GM12878 (cell line): ENCODE data around the gene TMEM244. TPM values are rescaled to one million over a fixed set of nuclear protein-coding genes. Genes with fewer than 3 reads are reported as not detected.

Experiments used
- ATAC-seq: fragments of 200-7000 bp; cut with Tn5 transposase; 3 replicates; pipeline ENCODE4 v1.9.1; 2020; ENCODE audit warnings: mild to moderate bottlenecking, moderate library complexity
- BruUV-seq: library from RNA; stranded (reverse); fragments of 400-500 nt; replicated peaks from 2 replicates; lab custom pipeline; 2021; lab: Mats Ljungman, UMichigan
- CTCF ChIA-PET: fragments of 300-600 bp; sonication (Branson Sonifier 250); formaldehyde crosslinking; extraction: SDS; loops from one replicate; lab custom pipeline; 2021; ENCODE audit warnings: inconsistent platforms; lab: Yijun Ruan, JAX
- POLR2A ChIA-PET: fragments of 350-600 bp; formaldehyde crosslinking; extraction: SDS; loops from one replicate; lab custom pipeline; 2021; ENCODE audit warnings: inconsistent platforms; lab: Charles Lee
- RAD21 ChIA-PET: fragments of 300-600 bp; sonication (Branson Sonifier 250); formaldehyde crosslinking; loops from one replicate; lab custom pipeline; 2023; ENCODE audit warnings: antibody characterized with exemption; ENCODE audit not compliant: unreplicated experiment; lab: Charles Lee
- SMC1A ChIA-PET: fragments of 300-600 bp; sonication (Branson Sonifier 250); formaldehyde crosslinking; loops from one replicate; lab custom pipeline; 2023; ENCODE audit not compliant: unreplicated experiment, uncharacterized antibody; lab: Charles Lee
- DNase-seq: peaks from one replicate; pipeline ENCODE4 v3.0.0-alpha.2; 2011; ENCODE audit warnings: low read depth, low spot score
- FAIRE-seq: peaks from 3 replicates; lab custom pipeline; 2011; peaks lifted over from hg19 to GRCh38; lab: Jason Lieb, UNC
- H2AFZ ChIP-seq: 2 replicates; pipeline ENCODE4 v1.6.0; 2011; ENCODE audit warnings: low read depth, low read length, control low read depth; ENCODE audit not compliant: control insufficient read depth
- H3K27ac ChIP-seq: 2 replicates; pipeline ENCODE4 v1.5.1; 2011; ENCODE audit warnings: control low read depth; ENCODE audit not compliant: control insufficient read depth, insufficient read depth
- H3K27me3 ChIP-seq, 2 experiments: replicated peaks in 1 of 2; 2 replicates each; pipeline versions ENCODE4 v1.6.0 to v1.6.1; 2011; ENCODE audit warnings: low read length in 1 of 2; ENCODE audit not compliant: control insufficient read depth in 2 of 2, insufficient read depth in 2 of 2
- H3K36me3 ChIP-seq, 2 experiments: 2 replicates each; pipeline ENCODE4 v1.5.1; 2011; ENCODE audit warnings: low read length in 1 of 2; ENCODE audit not compliant: control insufficient read depth in 2 of 2, insufficient read depth in 2 of 2
- H3K4me1 ChIP-seq: 2 replicates; pipeline ENCODE4 v1.6.1; 2011; ENCODE audit warnings: mild to moderate bottlenecking, low read length, moderate library complexity, mixed read lengths; ENCODE audit not compliant: control insufficient read depth, insufficient read depth
- H3K4me2 ChIP-seq: 2 replicates; pipeline ENCODE4 v1.6.0; 2011; ENCODE audit warnings: control low read depth; ENCODE audit not compliant: control insufficient read depth, insufficient read depth
- H3K4me3 ChIP-seq: fragments of 200-600 bp; sonication (generic); 2 replicates; pipeline ENCODE4 v1.5.1; 2016
- H3K79me2 ChIP-seq: 2 replicates; pipeline ENCODE4 v1.6.0; 2011; ENCODE audit warnings: low read length; ENCODE audit not compliant: control insufficient read depth, insufficient read depth
- H3K9ac ChIP-seq: 2 replicates; pipeline ENCODE4 v1.8.0; 2011; ENCODE audit warnings: low read length, control low read depth, mixed read lengths; ENCODE audit not compliant: control insufficient read depth, insufficient read depth
- H3K9me3 ChIP-seq: replicated peaks from 3 replicates; pipeline ENCODE4 v1.5.1; 2011; ENCODE audit warnings: mild to moderate bottlenecking, low read length; ENCODE audit not compliant: control insufficient read depth, insufficient read depth
- H4K20me1 ChIP-seq: 2 replicates; pipeline ENCODE4 v1.6.0; 2011; ENCODE audit not compliant: control insufficient read depth, insufficient read depth
- BACH1 ChIP-seq: fragments of 450-650 bp; IDR thresholded peaks from 2 replicates; pipeline ENCODE4 v1.6.1; 2017; ENCODE audit warnings: mild to moderate bottlenecking, borderline replicate concordance
- CREB1 ChIP-seq: IDR thresholded peaks from 2 replicates; pipeline ENCODE4 v1.6.1; 2012; ENCODE audit warnings: low read depth, mild to moderate bottlenecking, inconsistent platforms
- FOXK2 ChIP-seq: fragments of 450-650 bp; IDR thresholded peaks from 2 replicates; pipeline ENCODE4 v1.6.1; 2017; ENCODE audit warnings: mild to moderate bottlenecking, moderate library complexity
- IRF4 ChIP-seq: IDR thresholded peaks from 2 replicates; pipeline ENCODE4 v1.6.1; 2011; ENCODE audit warnings: low read depth, low read length
- NR2C2 ChIP-seq: IDR thresholded peaks from 2 replicates; pipeline ENCODE4 v1.6.1; 2011; ENCODE audit warnings: borderline replicate concordance, low read depth; ENCODE audit not compliant: control insufficient read depth, insufficient read length
- RAD21 ChIP-seq: IDR thresholded peaks from 2 replicates; pipeline ENCODE4 v1.6.1; 2011; ENCODE audit warnings: mild to moderate bottlenecking, low read depth, low read length, moderate library complexity; ENCODE audit not compliant: insufficient read depth
- SPI1 ChIP-seq: IDR thresholded peaks from 2 replicates; pipeline ENCODE4 v1.6.1; 2011; ENCODE audit warnings: low read depth, mild to moderate bottlenecking, low read length, moderate library complexity, borderline replicate concordance; ENCODE audit not compliant: insufficient read depth
- STAT1 ChIP-seq: fragments of 450-650 bp; conservative IDR thresholded peaks from 2 replicates; pipeline ENCODE4 v1.6.1; 2014; ENCODE audit warnings: antibody characterized with exemption, mild to moderate bottlenecking
- ZNF217 ChIP-seq: fragments of 450-650 bp; IDR thresholded peaks from 2 replicates; pipeline ENCODE4 v1.6.1; 2017; ENCODE audit warnings: antibody characterized with exemption, mild to moderate bottlenecking
- in situ Hi-C: fragments of 300-500 bp; cut with MboI; formaldehyde crosslinking; loops from 9 replicates; pipeline ENCODE4 v1.14.3; 2018; ENCODE audit warnings: mixed read lengths
- intact Hi-C: fragments of 100-400 bp; cut with micrococcal nuclease; formaldehyde crosslinking; loops from one replicate; pipeline ENCODE4 v1.14.2; 2022; ENCODE audit not compliant: unreplicated experiment
- polyA plus RNA-seq, 11 experiments: library from polyadenylated mRNA; depleted of rRNA in 4 of 11; unstranded in 6 of 11; stranded (reverse) in 5 of 11; fragments of >200 nt; fragmentation: Nextera tagmentation in 4 of 11; fragmentation: Illumina TruSeq in 1 of 11; extraction: Ambion mirVana in 4 of 11; extraction: Trizol in 1 of 11; gene quantifications; 1 replicate in 1 of 11; 2 replicates in 10 of 11; pipeline versions ENCODE4 v1.2.1 to v1.2.3, GENCODE V29; 2011 to 2016; ENCODE audit warnings: inconsistent platforms in 2 of 11, missing spikeins in 2 of 11, low read depth in 1 of 11
- total RNA-seq, 4 experiments: library from RNA; depleted of rRNA in 3 of 4; stranded (reverse); fragments of >200 nt in 3 of 4; fragmentation: Illumina TruSeq in 1 of 4; extraction: Trizol in 1 of 4; gene quantifications; 2 replicates each; pipeline versions ENCODE4 v1.2.1 to v1.2.3, GENCODE V29; 2013 to 2021
- TF ChIP-seq, protein P1 (sequence below): IDR thresholded peaks from 2 replicates; pipeline ENCODE4 v1.6.1; 2011; ENCODE audit warnings: low read depth, low read length, improper control_type of control experiment, borderline replicate concordance
- TF ChIP-seq, protein P2 (sequence below): fragments of 450-650 bp; IDR thresholded peaks from 2 replicates; pipeline ENCODE4 v1.6.1; 2017; ENCODE audit warnings: borderline replicate concordance
- TF ChIP-seq, protein P3 (sequence below): fragments of 450-650 bp; IDR thresholded peaks from 2 replicates; pipeline ENCODE4 v1.6.1; 2017; ENCODE audit warnings: mild to moderate bottlenecking, low read depth, inconsistent platforms; ENCODE audit not compliant: poor library complexity, severe bottlenecking
- TF ChIP-seq, protein P4 (sequence below): IDR thresholded peaks from 2 replicates; pipeline ENCODE4 v1.6.1; 2012; ENCODE audit warnings: mild to moderate bottlenecking, low read depth, low read length
- TF ChIP-seq, protein P5 (sequence below): IDR thresholded peaks from 2 replicates; pipeline ENCODE4 v1.6.1; 2012; ENCODE audit warnings: low read depth, low read length, improper control_type of control experiment

Gene TMEM244
- total and polyA plus RNA-seq, 10 of the 15 experiments (the other 5 are each of a cell fraction or from before 2014, with no cell fraction given), result 0.14 TPM; not detected in 9

DNA sequence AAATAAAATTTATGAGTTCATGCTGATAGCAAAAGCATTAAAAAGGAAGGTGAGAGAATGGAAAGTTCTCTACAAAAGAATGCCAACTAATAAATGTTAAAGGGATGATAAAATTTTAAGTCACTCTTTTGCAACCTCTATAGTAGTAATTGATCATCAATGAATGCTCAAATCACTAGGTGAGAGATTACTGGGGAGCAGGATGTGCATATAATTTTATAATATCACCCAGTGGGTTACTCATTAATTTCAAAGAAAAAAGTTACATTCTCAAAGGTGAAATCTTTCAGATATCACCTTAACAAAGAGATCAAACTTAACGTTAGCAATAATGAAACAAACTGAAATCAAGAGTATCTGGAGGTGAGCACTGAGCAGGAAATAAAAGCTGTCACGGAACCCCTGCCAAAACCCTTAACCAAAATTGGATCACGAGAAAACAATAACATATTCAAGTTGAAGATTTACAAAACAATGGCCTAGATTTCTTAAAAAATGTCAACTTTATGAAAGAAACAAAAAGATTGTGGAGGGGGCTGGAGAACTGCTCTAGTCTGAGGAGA lies 45.5 kb upstream of the TMEM244 start (continued):
- TF ChIP-seq NR2C2 (no peak), STAT1 (no peak), FOXK2 (no peak), RAD21 (no peak)
- TF ChIP-seq, protein P1, sequence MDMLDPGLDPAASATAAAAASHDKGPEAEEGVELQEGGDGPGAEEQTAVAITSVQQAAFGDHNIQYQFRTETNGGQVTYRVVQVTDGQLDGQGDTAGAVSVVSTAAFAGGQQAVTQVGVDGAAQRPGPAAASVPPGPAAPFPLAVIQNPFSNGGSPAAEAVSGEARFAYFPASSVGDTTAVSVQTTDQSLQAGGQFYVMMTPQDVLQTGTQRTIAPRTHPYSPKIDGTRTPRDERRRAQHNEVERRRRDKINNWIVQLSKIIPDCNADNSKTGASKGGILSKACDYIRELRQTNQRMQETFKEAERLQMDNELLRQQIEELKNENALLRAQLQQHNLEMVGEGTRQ, result no peak
- TF ChIP-seq, all 136 proteins: peak for 0

DNA sequence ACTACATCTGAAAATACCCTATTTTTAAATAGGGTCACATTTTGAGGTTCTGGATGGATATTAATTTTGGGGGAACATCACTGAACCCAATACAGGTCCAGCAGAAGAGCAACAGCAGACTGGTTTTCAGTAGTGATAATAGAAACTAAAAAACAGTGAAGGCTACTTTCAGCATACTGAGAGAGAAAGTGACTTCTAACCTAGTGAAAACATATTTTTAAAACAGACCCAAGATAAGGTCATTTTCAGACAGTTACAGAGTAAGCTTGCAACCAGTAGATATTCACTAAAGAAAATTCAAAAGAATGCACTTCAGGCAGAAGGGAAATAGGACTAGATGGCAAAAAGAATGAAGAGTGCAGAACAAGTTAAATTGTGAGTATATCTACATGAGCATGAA lies 42.0 kb upstream of the TMEM244 start:
- Histone ChIP-seq H3K4me2 (no peak overlapping the region), H4K20me1 (no peaks in the 10 kb centered on the region), H3K4me1 (peaks cover 11% of the 10 kb centered on the region; the same call in 1 of the 2 replicates), H3K79me2 (no peaks in the 10 kb centered on the region), H3K9ac (no peak overlapping the region), H3K27ac (no peak overlapping the region), H2AFZ (no peak overlapping the region), H3K9me3 (no peaks in the 10 kb centered on the region), H3K27me3 (no peaks in the 10 kb centered on the region), H3K36me3 (no peaks in the 10 kb centered on the region), H3K4me3 (no peak overlapping the region)
- ATAC-seq (peak; percentile 67), DNase-seq (no peak), FAIRE-seq (no peak)
- intact Hi-C loops (no loop called here), in situ Hi-C loops (no loop called here)
- ChIA-PET RAD21 (no interaction called here), CTCF (no interaction called here), POLR2A (no interaction called here), SMC1A (interaction anchor here (1.4 to 1.5 kb wide), 2 partner anchors 16 to 28 kb away, joined by 3 to 4 read pairs; no protein-coding TSS in a partner anchor)
- no TSS peak for BruUV-seq
- TF ChIP-seq BACH1 (no peak), SPI1 (no peak), IRF4 (no peak), CREB1 (no peak), ZNF217 (no peak), NR2C2 (no peak)
- TF ChIP-seq, protein P2, sequence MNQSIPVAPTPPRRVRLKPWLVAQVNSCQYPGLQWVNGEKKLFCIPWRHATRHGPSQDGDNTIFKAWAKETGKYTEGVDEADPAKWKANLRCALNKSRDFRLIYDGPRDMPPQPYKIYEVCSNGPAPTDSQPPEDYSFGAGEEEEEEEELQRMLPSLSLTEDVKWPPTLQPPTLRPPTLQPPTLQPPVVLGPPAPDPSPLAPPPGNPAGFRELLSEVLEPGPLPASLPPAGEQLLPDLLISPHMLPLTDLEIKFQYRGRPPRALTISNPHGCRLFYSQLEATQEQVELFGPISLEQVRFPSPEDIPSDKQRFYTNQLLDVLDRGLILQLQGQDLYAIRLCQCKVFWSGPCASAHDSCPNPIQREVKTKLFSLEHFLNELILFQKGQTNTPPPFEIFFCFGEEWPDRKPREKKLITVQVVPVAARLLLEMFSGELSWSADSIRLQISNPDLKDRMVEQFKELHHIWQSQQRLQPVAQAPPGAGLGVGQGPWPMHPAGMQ, result no peak
- TF ChIP-seq, protein P3, sequence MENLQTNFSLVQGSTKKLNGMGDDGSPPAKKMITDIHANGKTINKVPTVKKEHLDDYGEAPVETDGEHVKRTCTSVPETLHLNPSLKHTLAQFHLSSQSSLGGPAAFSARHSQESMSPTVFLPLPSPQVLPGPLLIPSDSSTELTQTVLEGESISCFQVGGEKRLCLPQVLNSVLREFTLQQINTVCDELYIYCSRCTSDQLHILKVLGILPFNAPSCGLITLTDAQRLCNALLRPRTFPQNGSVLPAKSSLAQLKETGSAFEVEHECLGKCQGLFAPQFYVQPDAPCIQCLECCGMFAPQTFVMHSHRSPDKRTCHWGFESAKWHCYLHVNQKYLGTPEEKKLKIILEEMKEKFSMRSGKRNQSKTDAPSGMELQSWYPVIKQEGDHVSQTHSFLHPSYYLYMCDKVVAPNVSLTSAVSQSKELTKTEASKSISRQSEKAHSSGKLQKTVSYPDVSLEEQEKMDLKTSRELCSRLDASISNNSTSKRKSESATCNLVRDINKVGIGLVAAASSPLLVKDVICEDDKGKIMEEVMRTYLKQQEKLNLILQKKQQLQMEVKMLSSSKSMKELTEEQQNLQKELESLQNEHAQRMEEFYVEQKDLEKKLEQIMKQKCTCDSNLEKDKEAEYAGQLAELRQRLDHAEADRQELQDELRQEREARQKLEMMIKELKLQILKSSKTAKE, result no peak
- TF ChIP-seq, protein P4, sequence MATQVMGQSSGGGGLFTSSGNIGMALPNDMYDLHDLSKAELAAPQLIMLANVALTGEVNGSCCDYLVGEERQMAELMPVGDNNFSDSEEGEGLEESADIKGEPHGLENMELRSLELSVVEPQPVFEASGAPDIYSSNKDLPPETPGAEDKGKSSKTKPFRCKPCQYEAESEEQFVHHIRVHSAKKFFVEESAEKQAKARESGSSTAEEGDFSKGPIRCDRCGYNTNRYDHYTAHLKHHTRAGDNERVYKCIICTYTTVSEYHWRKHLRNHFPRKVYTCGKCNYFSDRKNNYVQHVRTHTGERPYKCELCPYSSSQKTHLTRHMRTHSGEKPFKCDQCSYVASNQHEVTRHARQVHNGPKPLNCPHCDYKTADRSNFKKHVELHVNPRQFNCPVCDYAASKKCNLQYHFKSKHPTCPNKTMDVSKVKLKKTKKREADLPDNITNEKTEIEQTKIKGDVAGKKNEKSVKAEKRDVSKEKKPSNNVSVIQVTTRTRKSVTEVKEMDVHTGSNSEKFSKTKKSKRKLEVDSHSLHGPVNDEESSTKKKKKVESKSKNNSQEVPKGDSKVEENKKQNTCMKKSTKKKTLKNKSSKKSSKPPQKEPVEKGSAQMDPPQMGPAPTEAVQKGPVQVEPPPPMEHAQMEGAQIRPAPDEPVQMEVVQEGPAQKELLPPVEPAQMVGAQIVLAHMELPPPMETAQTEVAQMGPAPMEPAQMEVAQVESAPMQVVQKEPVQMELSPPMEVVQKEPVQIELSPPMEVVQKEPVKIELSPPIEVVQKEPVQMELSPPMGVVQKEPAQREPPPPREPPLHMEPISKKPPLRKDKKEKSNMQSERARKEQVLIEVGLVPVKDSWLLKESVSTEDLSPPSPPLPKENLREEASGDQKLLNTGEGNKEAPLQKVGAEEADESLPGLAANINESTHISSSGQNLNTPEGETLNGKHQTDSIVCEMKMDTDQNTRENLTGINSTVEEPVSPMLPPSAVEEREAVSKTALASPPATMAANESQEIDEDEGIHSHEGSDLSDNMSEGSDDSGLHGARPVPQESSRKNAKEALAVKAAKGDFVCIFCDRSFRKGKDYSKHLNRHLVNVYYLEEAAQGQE, result no peak
- TF ChIP-seq, protein P5, sequence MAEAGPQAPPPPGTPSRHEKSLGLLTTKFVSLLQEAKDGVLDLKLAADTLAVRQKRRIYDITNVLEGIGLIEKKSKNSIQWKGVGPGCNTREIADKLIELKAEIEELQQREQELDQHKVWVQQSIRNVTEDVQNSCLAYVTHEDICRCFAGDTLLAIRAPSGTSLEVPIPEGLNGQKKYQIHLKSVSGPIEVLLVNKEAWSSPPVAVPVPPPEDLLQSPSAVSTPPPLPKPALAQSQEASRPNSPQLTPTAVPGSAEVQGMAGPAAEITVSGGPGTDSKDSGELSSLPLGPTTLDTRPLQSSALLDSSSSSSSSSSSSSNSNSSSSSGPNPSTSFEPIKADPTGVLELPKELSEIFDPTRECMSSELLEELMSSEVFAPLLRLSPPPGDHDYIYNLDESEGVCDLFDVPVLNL, result no peak
